HFF-Myc (cell line): ENCODE data around the gene CRABP1.
"Not testable (repeated sequence)": the region's sequence is repeated elsewhere in the genome, so short reads cannot be mapped to it uniquely, and the experiment has no call there.

Experiments
- DNase-seq: peaks from one replicate; pipeline ENCODE4 v3.0.0-alpha.2; 2011; ENCODE audit warnings: low read depth; ENCODE audit errors: extremely low read depth
- H3K4me3 ChIP-seq: replicated peaks from 2 replicates; pipeline ENCODE4 v1.5.1; 2011; ENCODE audit warnings: low read depth, mild to moderate bottlenecking, control low read depth, low read length
- CTCF ChIP-seq: IDR thresholded peaks from 2 replicates; pipeline ENCODE4 v1.5.1; 2012; ENCODE audit warnings: mild to moderate bottlenecking, low read depth, low read length, control low read depth; ENCODE audit errors: missing control alignments

CRABP1 gene

GRCh38 chr15:78369161-78369560 lies 29.0 kb downstream of the CRABP1 start:
- H3K4me3 ChIP-seq = no peak overlapping the region
- no peak for DNase-seq

GRCh38 chr15:78370013-78370412 lies 29.9 kb downstream of the CRABP1 start:
- TF ChIP-seq CTCF = no peak
- H3K4me3 ChIP-seq = no peak overlapping the region
- DNase-seq = no peak

More at GRCh38 chr15:78369161-78369560, 29.0 kb downstream of the CRABP1 start:
- TF ChIP-seq CTCF = no peak

- no peak overlapping the region for H3K4me3 ChIP-seq
- DNase-seq = no peak
- TF ChIP-seq CTCF = no peak
Observed at GRCh38 chr15:78372880-78373279, 32.7 kb downstream of the CRABP1 start.

GRCh38 chr15:78374436-78375393 lies 34.6 kb downstream of the CRABP1 start:
- H3K4me3 ChIP-seq = no peak overlapping the region
- no peak for DNase-seq
- no peak for TF ChIP-seq CTCF

GRCh38 chr15:78380143-78380542 lies 40.0 kb downstream of the CRABP1 start:
- not testable (repeated sequence) for H3K4me3 ChIP-seq, DNase-seq

GRCh38 chr15:78382114-78382880 lies 42.1 kb downstream of the CRABP1 start:
- no peak for TF ChIP-seq CTCF
- no peak overlapping the region for H3K4me3 ChIP-seq
- DNase-seq = no peak

- H3K4me3 ChIP-seq = no peak overlapping the region
- TF ChIP-seq CTCF = no peak
- DNase-seq = no peak
Observed at GRCh38 chr15:78384651-78385050, 44.5 kb downstream of the CRABP1 start.
